GM13976 (cell line): ENCODE results near the gene XRCC1.
"Not testable (repeated sequence)": the region's sequence is repeated elsewhere in the genome, so short reads cannot be mapped to it uniquely, and the experiment has no call there.

Source experiments
- DNase-seq: peaks from one replicate; pipeline ENCODE4 v3.0.0; 2012; ENCODE audit warnings: low spot score
- CTCF ChIP-seq: IDR thresholded peaks from 2 replicates; pipeline ENCODE4 v1.5.1; 2012; ENCODE audit warnings: borderline replicate concordance, mild to moderate bottlenecking; ENCODE audit not compliant: insufficient read depth; ENCODE audit errors: extremely low read depth, missing control alignments, control extremely low read depth
- in situ Hi-C: fragments of 300-500 bp; cut with MboI; formaldehyde crosslinking; loops from one replicate; pipeline ENCODE4 v1.12.0; 2022; ENCODE audit warnings: low sequenced_read_pairs, mixed read lengths, inconsistent platforms; ENCODE audit not compliant: unreplicated experiment

The XRCC1 gene

DNA sequence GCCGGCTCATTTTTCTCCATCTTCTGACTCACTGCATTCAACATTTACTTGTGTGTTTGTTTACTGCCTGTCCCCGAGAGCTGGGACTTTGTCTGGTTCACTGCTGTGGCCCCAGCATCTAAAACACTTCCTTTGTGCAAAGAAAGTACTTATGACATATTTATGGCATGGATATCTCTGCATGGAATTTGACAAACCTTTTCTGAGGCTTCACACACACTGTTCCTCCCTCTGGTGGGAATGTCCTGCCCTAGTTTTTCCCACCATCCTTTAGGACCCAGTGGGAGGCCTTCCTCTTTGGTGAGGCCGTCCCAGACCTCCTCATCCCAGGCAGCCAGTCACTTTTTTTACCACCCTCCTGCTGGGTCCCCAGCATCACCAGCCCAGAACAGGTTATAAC lies 35.2 kb upstream of the XRCC1 start:
- DNase-seq: no peak
- in situ Hi-C loops: no loop called here
- no peak for TF ChIP-seq CTCF

- in situ Hi-C loops: no loop called here
- no peak for DNase-seq
- TF ChIP-seq CTCF: no peak
These were observed 34.5 kb upstream of the XRCC1 start for GRCh38 chr19:43609872-43610271.

- DNase-seq: no peak
- in situ Hi-C loops: no loop called here
- TF ChIP-seq CTCF: no peak
These were observed 32.2 kb upstream of the XRCC1 start for GRCh38 chr19:43607238-43608205.

DNA sequence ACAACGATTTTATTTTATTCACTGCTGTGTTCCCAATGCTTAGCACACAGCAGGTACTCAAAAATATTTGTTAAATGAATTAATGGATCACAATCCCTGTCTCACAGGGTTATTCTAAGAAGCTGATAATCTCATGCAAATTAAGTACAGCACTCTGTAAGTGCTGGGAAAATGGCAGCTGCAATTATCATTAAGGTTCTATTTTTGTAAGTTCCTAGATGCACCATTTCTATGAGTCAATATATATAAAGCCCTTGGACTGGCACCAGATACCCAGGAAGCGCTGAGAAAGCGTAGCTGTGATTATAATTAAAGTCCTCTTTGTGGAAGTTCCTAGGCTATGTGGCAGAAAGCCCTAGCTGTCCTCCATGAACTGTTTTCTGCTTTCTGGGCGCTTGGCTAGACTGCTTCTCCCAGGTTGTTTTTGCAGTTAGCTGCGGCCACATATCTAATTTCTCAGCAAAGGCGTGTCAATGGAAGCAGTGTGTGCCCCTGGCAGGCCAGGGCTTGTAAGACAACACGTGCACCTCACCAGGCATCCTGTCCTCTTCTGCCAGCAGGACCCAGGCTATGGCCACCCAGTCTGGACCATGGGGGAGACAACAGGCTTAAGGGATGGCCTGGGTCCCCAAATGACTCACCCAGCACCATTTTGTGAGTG lies 31.4 kb upstream of the XRCC1 start:
- TF ChIP-seq CTCF: no peak
- in situ Hi-C loops: no loop called here
- no peak for DNase-seq

GRCh38 chr19:43605875-43606568 lies 30.7 kb upstream of the XRCC1 start:
- in situ Hi-C loops: no loop called here

DNA sequence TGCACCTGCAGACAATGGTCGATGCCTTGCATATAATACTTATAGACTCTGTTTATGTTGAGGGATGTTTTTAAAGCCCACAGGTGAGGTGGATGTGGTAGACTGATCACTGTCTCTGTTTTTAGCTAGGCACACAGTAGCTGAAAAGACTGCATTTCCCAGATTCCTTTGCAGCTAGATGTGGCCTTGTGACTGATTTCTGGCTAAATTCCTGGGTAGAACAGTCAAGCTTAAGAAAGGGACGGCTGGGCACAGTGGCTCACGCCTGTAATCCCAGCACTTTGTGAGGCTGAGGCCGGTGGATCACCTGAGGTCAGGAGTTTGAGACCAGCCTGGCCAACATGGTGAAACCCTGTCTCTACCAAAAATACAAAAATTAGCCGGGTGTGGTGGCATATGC lies 25.0 kb upstream of the XRCC1 start:
- in situ Hi-C loops, DNase-seq: not testable (repeated sequence)

More at GRCh38 chr19:43605875-43606568, 30.7 kb upstream of the XRCC1 start:
- no peak for TF ChIP-seq CTCF
- DNase-seq: no peak

- TF ChIP-seq CTCF: no peak
- in situ Hi-C loops: no loop called here
- no peak for DNase-seq
These were observed 24.4 kb upstream of the XRCC1 start for GRCh38 chr19:43599635-43600295.
